GM18502 (cell line): ENCODE measurements around the gene ATP5PB.

Experiments used
- ATAC-seq: cut with Tn5 transposase; IDR thresholded peaks from one replicate; pipeline ENCODE4 v1.9.1; 2021; ENCODE audit warnings: mild to moderate bottlenecking; ENCODE audit not compliant: unreplicated experiment, poor library complexity

The ATP5PB gene

GRCh38 chr1:111448918-111449702 lies at the start of gene ATP5PB, which contains the start of gene WDR77:
ATP5PB (plus strand) TSS chr1:111449464; CDS start chr1:111449542, 78 bp downstream.
WDR77 (minus strand) TSS chr1:111449256; CDS start chr1:111449169, 87 bp downstream.
- ATAC-seq, result peak; percentile 93

GRCh38 chr1:111399792-111400610 lies 49.3 kb upstream of the ATP5PB start:
- ATAC-seq, result no peak

GRCh38 chr1:111402083-111402482 lies 47.2 kb upstream of the ATP5PB start:
- no peak for ATAC-seq

GRCh38 chr1:111404588-111404987 lies 44.7 kb upstream of the ATP5PB start:
- no peak for ATAC-seq

- peak; percentile 80 for ATAC-seq
Observed at GRCh38 chr1:111406321-111406768, 42.9 kb upstream of the ATP5PB start.

- no peak for ATAC-seq
Observed at GRCh38 chr1:111407301-111407700, 42.0 kb upstream of the ATP5PB start.

GRCh38 chr1:111412839-111413238 lies 36.4 kb upstream of the ATP5PB start:
- ATAC-seq, result no peak

GRCh38 chr1:111414756-111415155 lies 34.5 kb upstream of the ATP5PB start:
- ATAC-seq, result no peak

GRCh38 chr1:111415461-111415860 lies 33.8 kb upstream of the ATP5PB start:
- no peak for ATAC-seq

GRCh38 chr1:111417755-111418154 lies 31.5 kb upstream of the ATP5PB start:
- ATAC-seq, result no peak

GRCh38 chr1:111419037-111419436 lies 30.2 kb upstream of the ATP5PB start:
- ATAC-seq, result no peak

GRCh38 chr1:111420377-111420776 lies 28.9 kb upstream of the ATP5PB start:
- no peak for ATAC-seq

GRCh38 chr1:111422546-111423391 lies 26.5 kb upstream of the ATP5PB start:
- no peak for ATAC-seq

- ATAC-seq, result no peak
Observed at GRCh38 chr1:111424281-111424680, 25.0 kb upstream of the ATP5PB start.

- ATAC-seq, result no peak
Observed at GRCh38 chr1:111436726-111437125, 12.5 kb upstream of the ATP5PB start.

- no peak for ATAC-seq
Observed at GRCh38 chr1:111439461-111440351, 9.6 kb upstream of the ATP5PB start.

GRCh38 chr1:111441573-111442192 lies 7.6 kb upstream of the ATP5PB start:
- ATAC-seq, result no peak

- no peak for ATAC-seq
Observed at GRCh38 chr1:111442457-111442856, 6.8 kb upstream of the ATP5PB start.

GRCh38 chr1:111444031-111444430 lies 5.2 kb upstream of the ATP5PB start:
- no peak for ATAC-seq
